ENCODE results near the gene PTH2R.

DNA sequence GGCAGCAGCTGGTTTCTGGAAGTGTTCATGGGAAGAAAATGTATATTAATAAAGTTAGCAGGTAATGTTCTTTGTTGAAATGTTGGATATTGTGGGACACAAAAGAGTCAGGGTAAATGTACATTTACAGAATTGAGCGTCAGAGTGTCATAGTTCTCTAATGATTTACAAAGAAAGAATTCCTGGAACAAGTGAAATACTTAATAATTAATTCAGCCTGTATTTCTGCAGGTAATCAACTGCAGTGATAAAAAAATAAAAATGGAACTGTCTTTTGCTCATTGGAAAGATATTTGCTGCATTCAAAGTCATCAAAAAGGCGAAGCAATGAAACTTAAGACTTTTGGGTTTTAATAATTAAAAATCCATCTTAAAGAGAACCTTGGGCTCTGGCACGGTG lies 27.4 kb upstream of the PTH2R start:
- no peak for TF ChIP-seq CTCF (IDR thresholded peaks at IDR 0.05)
- TF ChIP-seq POLR2A (IDR thresholded peaks at IDR 0.05) = no peak
